HG03066 (cell line): ENCODE measurements around the gene SHROOM3.

Experiments used
- ATAC-seq: cut with Tn5 transposase; IDR thresholded peaks from one replicate; pipeline ENCODE4 v1.9.1; 2021; ENCODE audit warnings: low read depth; ENCODE audit not compliant: unreplicated experiment

The SHROOM3 gene

GRCh38 chr4:76758290-76758882 is 323.4 kb downstream of the SHROOM3 start:
- no peak for ATAC-seq

GRCh38 chr4:76758996-76759395 is 324.0 kb downstream of the SHROOM3 start:
- ATAC-seq = no peak

- no peak for ATAC-seq
These were observed 325.2 kb downstream of the SHROOM3 start for GRCh38 chr4:76760193-76760592.

- ATAC-seq = no peak
These were observed 327.4 kb downstream of the SHROOM3 start for GRCh38 chr4:76762137-76763130.

GRCh38 chr4:76764251-76764650 is 329.2 kb downstream of the SHROOM3 start:
- no peak for ATAC-seq

GRCh38 chr4:76765473-76766183 is 330.6 kb downstream of the SHROOM3 start:
- no peak for ATAC-seq

GRCh38 chr4:76767983-76768382 is 333.0 kb downstream of the SHROOM3 start:
- no peak for ATAC-seq

- no peak for ATAC-seq
These were observed 337.6 kb downstream of the SHROOM3 start for GRCh38 chr4:76772498-76773106.

GRCh38 chr4:76773766-76774165 is 338.7 kb downstream of the SHROOM3 start:
- no peak for ATAC-seq

GRCh38 chr4:76779740-76780459 is 344.9 kb downstream of the SHROOM3 start:
- no peak for ATAC-seq

- ATAC-seq = no peak
These were observed 346.0 kb downstream of the SHROOM3 start for GRCh38 chr4:76780781-76781697.

- peak; percentile 77 for ATAC-seq
These were observed 346.9 kb downstream of the SHROOM3 start for GRCh38 chr4:76781698-76782595.

- no peak for ATAC-seq
These were observed 347.8 kb downstream of the SHROOM3 start for GRCh38 chr4:76782837-76783236.

- no peak for ATAC-seq
These were observed 348.8 kb downstream of the SHROOM3 start for GRCh38 chr4:76783836-76784235.

- no peak for ATAC-seq
These were observed 349.2 kb downstream of the SHROOM3 start for GRCh38 chr4:76784237-76784636.

GRCh38 chr4:76787898-76788297 is 352.9 kb downstream of the SHROOM3 start:
- no peak for ATAC-seq

- ATAC-seq = no peak
These were observed 355.3 kb downstream of the SHROOM3 start for GRCh38 chr4:76790377-76790776.

- ATAC-seq = no peak
These were observed 356.4 kb downstream of the SHROOM3 start for GRCh38 chr4:76791479-76791878.
